Pulmonary artery endothelial cell (primary cell): ENCODE data around the gene KRTAP4-3. TPM values are rescaled to one million over a fixed set of nuclear protein-coding genes. Genes with fewer than 3 reads are reported as not detected.
"Not testable (repeated sequence)": the region's sequence is repeated elsewhere in the genome, so short reads cannot be mapped to it uniquely, and the experiment has no call there.

Experiments
- DNase-seq: peaks from one replicate; pipeline ENCODE4 v3.0.0-alpha.2; 2011; ENCODE audit warnings: low read depth, low spot score
- total RNA-seq: library from RNA; depleted of rRNA; stranded (reverse); fragments of >200 nt; gene quantifications from 2 replicates; pipeline ENCODE4 v1.2.3, GENCODE V29; 2014

The KRTAP4-3 gene
- not detected in 2 replicates for total RNA-seq

DNA sequence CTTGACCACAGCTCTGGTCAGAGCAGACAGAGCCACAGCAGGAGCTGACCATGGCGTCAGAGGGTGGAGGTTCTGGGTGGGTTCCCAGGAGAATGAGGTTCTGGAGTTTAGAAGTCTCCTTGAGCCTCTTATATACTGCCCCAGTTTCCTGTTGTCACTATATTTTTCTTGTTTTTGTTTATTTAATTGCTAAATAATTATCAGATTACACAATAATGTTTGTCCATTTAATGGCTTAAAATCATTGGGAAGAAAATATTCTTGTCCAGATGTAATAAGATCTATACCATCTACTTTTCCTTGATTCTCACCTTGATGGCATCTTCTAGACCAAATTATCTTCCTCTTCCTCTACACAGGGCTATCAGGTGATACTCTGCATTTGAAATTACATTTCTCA lies at the start of gene KRTAP4-3:
KRTAP4-3 (minus strand) TSS at position 101 of the 400 bp plus-strand sequence; CDS start at position 52, 49 bp downstream.
- DNase-seq = no peak

DNA sequence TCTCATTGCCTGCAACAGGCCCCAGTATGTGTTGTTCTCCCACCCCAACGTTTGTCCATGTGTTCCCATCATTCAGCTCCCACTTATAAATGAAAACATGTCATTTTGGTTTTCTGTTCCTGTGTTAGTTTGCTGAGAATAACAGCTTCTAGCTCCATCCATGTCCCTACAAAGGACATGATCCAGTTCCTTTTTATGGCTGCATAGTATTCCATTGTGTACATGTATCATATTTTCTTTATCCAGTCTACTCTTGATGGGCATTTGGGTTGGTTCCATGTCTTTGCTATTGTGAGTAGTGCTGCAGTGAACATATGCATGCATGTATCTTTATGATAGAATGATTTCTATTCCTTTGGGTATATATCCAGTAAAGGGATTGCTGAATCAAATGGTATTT lies 47.7 kb upstream of the KRTAP4-3 start:
- no peak for DNase-seq

DNA sequence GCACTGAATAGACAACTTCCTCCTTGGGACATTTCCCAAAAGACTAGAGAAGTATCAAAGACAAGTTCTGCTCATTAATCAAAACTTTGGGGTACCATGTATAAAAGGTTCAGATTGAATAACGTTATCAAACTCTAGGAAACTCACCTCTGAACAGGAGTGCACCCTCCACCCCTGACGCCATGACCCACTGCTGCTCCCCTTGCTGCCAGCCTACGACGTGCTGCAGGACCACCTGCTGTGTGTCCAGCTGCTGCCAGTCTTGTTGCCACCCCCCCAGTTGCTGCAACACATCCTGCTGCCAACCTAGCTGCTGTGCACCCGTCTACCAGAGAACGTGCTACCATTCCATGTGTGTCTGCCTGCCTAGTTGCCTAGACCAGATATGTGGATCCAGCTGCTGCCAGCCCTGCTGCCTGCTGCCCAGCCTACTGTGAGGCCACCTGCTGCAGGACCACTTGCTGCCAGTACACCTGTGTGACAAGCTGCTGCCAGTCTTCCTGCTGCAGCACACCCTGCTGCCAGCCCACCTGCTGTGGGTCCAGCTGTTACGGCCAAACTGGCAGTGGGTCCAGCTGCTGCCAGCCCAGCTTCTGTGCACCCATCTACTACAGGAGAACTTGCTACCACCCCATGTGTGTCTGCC lies 44.6 kb upstream of the KRTAP4-3 start:
- no peak for DNase-seq

GRCh38 chr17:41211845-41212466 lies 43.9 kb upstream of the KRTAP4-3 start:
- DNase-seq = no peak

DNA sequence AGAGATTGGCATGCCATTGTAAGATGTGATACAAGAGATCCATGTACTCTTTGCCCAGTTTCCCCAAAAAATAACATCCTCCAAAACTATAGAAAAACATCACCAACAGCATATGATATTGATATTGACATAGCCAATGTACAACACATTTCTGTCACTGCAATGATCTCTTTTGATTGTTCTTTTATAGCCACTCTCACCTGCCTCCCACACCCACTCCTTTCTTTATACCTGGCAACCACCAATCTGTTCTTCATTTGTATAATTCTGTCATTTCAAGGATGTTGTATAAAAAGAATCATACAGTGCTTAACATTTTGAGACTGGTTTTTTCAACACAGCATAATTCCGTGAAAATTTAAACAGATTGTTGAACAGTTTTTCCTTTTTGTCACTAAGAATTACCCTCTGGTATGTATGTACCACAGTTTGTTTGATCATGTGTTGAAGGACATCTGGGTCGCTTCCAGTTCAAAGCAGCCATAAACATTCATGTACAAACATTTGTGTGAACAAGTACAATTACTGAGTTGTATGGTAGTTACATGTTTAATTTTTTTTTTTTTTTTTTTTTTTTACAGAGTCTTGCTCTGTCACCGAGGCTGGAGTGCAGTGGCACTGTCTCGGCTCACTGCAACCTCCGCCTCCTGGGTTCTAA lies 31.5 kb upstream of the KRTAP4-3 start:
- no peak for DNase-seq

DNA sequence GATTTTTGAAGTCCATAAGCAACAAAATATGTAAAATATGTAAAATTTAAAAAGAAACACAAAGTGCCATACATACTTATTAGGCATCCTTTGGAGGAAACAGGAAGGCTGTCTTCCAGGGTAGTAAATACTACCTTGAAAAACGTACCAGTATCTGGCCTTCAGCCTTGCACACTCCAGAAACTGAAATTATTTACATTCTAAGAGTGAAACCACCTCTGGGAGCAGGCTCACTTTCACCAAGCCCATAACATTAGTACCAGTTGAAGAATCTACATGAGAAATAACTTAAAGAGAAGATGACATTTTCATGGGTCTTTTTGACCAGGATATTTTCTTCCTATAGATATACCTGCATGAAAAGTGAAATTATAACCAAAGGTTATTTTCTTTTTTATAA lies 28.0 kb upstream of the KRTAP4-3 start:
- DNase-seq = no peak

GRCh38 chr17:41190328-41190727 lies 22.3 kb upstream of the KRTAP4-3 start:
- no peak for DNase-seq

GRCh38 chr17:41189837-41190318 lies 21.9 kb upstream of the KRTAP4-3 start, which contains the start of gene KRTAP9-1:
TSS of gene KRTAP9-1 (plus strand) at chr17:41189887. CDS start at chr17:41189887, 0 bp downstream.
- not testable (repeated sequence) for DNase-seq

DNA sequence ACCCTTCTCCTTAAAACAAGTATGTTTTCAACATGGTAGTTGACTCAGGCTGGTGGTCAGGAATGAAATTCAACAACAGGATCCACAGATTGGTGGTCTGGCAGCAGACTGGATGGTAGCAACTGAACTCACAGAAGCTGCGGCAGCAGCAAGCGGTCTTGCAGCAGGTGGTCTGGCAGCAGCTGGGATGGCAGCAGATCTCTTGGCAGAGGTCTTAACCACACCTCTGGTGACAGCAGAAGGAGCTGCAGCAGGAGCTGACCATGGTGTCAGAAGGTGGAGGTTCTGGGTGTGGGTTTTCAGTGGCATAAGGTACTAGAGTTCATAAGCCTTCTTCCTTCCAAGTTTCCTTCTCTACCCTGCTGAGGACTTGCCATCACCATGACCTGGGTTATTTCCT lies 18.9 kb upstream of the KRTAP4-3 start:
- DNase-seq = no peak

DNA sequence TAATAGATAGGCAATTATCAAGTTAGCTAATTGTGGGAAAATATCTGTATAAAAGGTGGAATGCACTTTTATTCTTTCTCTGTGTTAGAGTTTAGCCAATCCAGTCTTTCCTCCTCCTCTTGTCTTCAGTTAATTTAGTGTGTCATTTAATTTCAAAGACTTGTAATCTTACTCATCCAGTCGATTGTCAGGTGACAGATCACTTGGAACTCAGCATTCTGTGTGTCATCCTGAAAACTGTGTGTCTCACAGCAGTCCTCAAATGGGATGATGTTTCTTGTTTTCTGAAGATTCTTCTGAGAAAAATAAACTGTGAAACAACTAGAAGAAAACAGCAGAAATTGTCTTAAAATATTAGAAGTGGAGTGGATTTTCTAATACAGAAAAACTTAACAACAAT lies 17.0 kb upstream of the KRTAP4-3 start:
- DNase-seq = no peak

DNA sequence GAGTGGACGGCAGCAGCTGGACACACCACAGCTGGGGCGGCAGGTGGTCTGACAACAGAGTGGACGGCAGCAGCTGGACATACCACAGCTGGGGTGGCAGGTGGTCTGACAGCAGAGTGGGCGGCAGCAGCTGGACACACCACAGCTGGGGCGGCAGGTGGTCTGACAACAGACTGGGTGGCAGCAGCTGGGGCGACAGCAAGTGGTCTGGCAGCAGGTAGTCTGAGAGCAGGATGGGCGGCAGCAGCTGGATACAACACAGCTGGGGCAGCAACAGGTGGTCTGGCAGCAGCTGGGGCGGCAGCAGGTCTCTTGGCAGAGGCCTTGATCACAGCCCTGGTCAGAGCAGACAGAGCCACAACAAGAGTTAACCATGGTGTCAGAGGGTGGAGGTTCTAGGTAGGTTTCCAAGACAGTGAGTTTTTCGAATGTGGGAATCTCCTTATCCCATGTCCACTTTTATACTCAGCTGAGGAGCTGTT lies 16.5 kb upstream of the KRTAP4-3 start, which contains the start of gene KRTAP4-1:
KRTAP4-1 (minus strand) TSS at position 432 of the 482 bp plus-strand sequence; CDS start at position 375, 57 bp downstream.
- no peak for DNase-seq

DNA sequence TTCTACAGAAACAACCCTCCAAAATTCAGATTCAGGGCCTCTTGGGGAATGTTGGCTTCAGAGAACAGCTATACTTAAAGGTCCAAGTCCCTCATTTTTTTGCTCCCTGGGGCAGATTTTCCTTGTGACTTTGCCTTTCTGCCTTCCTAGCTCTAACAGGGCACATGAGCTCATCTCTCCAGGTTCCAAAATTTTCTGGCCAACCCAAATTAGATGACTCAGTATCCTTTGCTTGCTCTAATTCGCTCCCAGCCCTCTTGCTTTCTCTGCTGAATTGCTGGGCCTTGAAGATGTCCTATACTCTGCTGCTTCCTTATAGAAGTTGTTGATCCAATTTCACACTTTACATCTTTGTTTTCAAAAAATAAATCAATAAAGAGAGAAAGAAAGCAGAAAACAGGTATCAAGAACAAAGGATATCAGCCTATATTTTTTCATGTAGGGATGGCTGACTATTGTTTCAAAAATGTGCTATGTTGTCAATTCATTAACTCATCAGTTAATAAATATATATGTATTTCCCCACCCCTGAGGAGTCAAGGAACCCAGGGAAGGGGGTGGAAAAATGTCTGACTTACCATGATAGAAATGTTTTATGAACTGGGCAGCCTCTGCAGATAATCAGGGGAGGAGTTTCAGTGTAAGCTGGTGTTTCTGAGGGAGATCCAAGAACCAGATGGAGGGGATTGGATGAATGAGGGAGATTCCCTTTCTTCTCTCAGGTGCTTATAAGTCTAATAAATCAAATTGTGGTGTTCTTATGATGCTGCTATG lies 11.0 kb upstream of the KRTAP4-3 start:
- no peak for DNase-seq

- no peak for DNase-seq
Measured at GRCh38 chr17:41178341-41178740, 10.3 kb upstream of the KRTAP4-3 start.

- no peak for DNase-seq
Measured at GRCh38 chr17:41177727-41178271, 9.8 kb upstream of the KRTAP4-3 start, which contains the start of gene KRTAP4-2. TSS of gene KRTAP4-2 (minus strand) at chr17:41178221. CDS start at chr17:41178164, 57 bp downstream.

DNA sequence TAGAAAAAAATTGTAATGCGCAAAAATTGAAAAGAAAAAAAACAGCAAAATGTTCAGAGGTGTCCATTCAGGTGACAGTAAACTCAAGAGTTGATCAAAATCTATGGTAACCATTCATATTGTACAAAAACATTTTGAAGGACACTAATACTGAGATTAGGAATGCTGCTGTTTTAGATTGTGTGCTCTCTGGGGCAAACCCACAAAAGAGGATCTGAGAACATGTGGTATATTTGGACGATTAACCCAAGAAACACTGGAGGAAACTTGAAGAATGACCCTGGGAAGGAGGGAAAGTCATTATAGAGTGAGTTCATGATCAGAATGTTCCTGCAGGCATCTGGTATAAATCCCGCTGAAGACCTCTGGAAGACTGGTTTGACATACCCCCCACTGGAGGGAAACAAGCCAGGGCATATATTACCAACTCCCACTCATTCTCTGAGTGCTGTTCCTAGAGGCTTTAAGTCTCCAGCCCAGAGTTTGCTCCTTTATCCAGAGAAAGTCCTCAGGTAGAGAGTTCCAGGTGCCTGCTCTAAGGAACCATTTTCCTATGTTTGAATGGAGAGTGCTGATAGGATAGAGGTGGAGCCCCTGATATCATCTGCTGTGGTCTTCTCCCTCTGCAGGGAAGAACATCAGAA lies 8.8 kb upstream of the KRTAP4-3 start:
- DNase-seq = no peak

GRCh38 chr17:41171886-41172285 lies 3.9 kb upstream of the KRTAP4-3 start:
- DNase-seq = no peak

- DNase-seq = no peak
Measured at GRCh38 chr17:41167561-41167960, 460 bp downstream of the KRTAP4-3 start.

- DNase-seq = no peak
Measured at GRCh38 chr17:41163828-41164227, 4.2 kb downstream of the KRTAP4-3 start.

DNA sequence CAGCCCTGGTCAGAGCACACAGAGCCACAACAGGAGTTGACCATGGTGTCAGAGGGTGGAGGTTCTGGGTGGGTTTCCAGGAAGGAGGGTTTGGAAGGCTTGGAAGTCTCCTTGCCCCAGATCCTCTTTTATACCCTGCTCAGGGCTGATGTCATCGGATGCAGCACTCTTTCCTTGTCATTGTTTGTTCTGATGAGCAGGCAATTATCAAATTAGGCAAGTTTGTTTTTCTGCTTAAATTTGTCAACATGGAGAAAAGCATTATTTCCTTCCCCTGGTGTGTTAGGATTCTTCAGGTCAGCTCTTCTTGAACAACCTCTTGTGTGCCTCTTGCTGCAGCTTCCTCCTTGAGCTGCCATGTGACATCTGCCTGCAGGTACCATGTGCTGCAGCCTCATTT lies 7.4 kb downstream of the KRTAP4-3 start, which contains the start of gene KRTAP4-4:
KRTAP4-4 (minus strand) TSS at position 101 of the 400 bp plus-strand sequence; CDS start at position 44, 57 bp downstream.
- DNase-seq = no peak

GRCh38 chr17:41160190-41160589 lies 7.8 kb downstream of the KRTAP4-3 start:
- DNase-seq = not testable (repeated sequence)
